VCaP (cell line): Measurements from ENCODE around the gene RXRA.

ENCODE experiments used
- H3K27ac ChIP-seq: fragments of 450-650 bp; 2 replicates; pipeline ENCODE4 v1.5.1; 2017
- CTCF ChIP-seq: fragments of 450-650 bp; conservative IDR thresholded peaks from 2 replicates; pipeline ENCODE4 v1.5.1; 2017; ENCODE audit warnings: mild to moderate bottlenecking, moderate library complexity

RXRA gene

GRCh38 chr9:134315716-134316448 lies 10.4 kb upstream of the RXRA start:
- H3K27ac ChIP-seq, result no peak overlapping the region
- no peak for TF ChIP-seq CTCF

DNA sequence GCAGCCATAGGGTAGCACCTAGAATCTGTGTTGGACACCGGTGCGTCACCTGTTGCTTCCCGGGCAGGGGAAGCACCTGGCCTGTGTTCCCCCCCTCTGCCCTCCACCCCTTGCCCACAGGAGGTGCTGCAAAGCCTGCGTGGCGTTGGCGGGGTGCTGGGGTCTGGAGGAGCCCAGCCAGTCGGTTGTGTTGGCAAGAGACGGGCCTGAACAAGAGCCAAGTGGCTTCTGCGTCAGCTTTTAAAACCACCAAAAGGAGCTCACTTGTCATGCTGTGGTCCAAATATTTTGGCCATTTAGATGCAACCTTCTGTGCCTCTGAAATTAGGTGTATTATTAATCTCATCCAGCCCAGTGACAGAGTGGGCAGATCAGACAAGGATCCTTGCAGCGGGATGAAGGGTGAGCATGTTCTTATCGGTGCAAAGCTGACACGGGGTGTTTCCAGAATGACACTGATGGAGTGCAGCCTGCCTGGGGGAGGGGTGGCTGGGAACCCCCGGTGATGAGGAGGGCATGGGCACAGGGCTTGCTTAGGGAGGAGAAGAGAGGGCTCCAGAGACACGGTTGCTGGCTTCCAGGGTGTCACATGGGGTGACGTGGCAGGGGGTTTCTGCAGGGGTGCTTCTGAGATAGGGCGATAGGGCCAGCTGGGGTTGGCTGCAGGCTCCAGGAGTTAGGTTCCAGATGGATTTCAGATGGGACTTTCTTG lies 9.7 kb upstream of the RXRA start:
- no peak for TF ChIP-seq CTCF
- no peak overlapping the region for H3K27ac ChIP-seq

DNA sequence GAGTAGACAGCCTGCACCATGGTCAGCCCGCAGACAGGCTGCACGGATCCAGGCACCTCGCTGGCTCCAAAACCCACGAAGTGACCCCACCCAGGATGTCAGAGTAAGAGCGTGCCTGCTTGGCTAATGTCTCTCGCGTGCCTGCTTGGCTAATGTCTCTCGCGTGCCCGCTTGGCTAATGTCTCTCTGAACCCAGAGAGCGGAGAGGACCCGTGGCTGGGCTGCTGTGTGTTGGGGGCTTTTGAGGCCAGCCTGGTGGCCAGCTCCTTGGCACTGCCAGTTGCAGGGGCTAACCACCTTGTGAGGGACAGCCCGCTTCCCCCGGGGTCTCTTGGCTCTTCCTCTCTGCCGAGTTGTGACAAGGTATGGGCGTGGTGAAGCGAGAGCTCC lies 8.9 kb upstream of the RXRA start:
- TF ChIP-seq CTCF, result no peak

DNA sequence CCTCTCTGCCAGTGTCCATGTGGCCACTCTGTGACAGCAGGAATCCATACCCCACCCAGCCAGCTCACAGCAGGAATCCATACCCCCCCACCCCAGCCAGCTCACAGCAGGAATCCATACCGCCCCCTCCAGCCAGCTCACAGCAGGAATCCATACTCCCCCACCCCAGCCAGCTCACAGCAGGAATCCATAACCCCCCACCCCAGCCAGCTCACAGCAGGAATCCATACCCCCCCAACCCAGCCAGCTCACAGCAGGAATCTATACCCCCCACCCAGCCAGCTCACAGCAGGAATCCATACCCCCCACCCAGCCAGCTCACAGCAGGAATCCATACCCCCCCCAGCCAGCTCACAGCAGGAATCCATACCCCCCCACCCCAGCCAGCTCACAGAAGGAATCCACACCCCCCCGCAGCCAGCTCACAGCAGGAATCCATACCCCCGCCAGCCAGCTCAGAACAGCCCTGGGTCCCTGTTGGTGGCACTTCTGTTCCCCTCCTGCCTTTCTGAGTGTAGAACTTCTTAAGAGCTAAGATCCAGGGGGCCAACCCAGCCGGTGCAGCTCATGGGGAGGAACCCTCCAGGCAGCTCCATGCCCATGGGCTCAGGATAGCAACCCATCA lies 8.4 kb upstream of the RXRA start:
- TF ChIP-seq CTCF, result no peak

More for the DNA sequence above, 8.9 kb upstream of the RXRA start:
- H3K27ac ChIP-seq, result no peak overlapping the region

GRCh38 chr9:134318481-134318891 lies 7.8 kb upstream of the RXRA start:
- H3K27ac ChIP-seq, result no peak overlapping the region
- TF ChIP-seq CTCF, result no peak

More for the DNA sequence above, 8.4 kb upstream of the RXRA start:
- no peak overlapping the region for H3K27ac ChIP-seq

DNA sequence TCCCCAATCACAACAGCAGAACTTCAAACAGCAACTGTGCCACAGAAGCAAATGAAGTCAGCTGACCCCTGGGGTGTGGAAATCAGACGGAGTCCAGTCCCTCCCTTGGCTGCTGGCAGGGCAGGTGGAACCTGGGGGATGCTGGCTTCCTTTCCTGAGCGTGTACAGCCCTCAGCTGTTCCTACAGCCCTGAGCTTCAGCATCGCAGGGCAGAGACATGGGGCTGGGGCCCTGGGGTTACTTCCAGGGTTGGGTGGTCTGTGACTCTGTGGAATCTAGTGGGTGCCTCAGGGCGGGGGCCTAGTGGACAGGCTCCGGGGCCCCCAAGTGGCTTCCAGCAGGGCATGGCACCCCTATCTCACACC lies 7.3 kb upstream of the RXRA start:
- TF ChIP-seq CTCF, result no peak
- H3K27ac ChIP-seq, result no peak overlapping the region

- TF ChIP-seq CTCF, result no peak
- no peak overlapping the region for H3K27ac ChIP-seq
These were observed 6.7 kb upstream of the RXRA start for GRCh38 chr9:134319306-134320125.
